Pancreas (tissue), 10 donors: ENCODE measurements around the gene ST6GALNAC2. TPM values are rescaled to one million over a fixed set of nuclear protein-coding genes. Genes with fewer than 3 reads are reported as not detected.
A peak's percentile ranks its signal among the peaks of the same experiment; 100 is the strongest.
"Not testable (repeated sequence)": the region's sequence is repeated elsewhere in the genome, so short reads cannot be mapped to it uniquely, and the experiment has no call there.

Source experiments
- ATAC-seq, 4 donors: fragments of 200-7000 bp; cut with Tn5 transposase; one replicate each; pipeline versions ENCODE4 v1.8.0 to v1.9.1; 2020; ENCODE audit warnings: mild to moderate bottlenecking in 4 of 4, moderate library complexity in 4 of 4
- DNase-seq, 6 donors: peaks; one replicate each; pipeline ENCODE4 v3.0.0-alpha.2; 2020
- FAIRE-seq: peaks from 2 replicates; lab custom pipeline; 2012; peaks lifted over from hg19 to GRCh38; lab: Jason Lieb, UNC
- H3K27ac ChIP-seq, 4 donors: fragments of 200-600 bp; sonication (generic); 1 replicate in 3 of 4; 2 replicates in 1 of 4; pipeline versions ENCODE4 v1.5.0 to v1.8.0; 2020
- H3K27me3 ChIP-seq, 4 donors: fragments of 200-600 bp; one replicate each; pipeline ENCODE4 v1.8.0; 2021
- H3K36me3 ChIP-seq, 3 donors: fragments of 200-600 bp; sonication (generic) in 1 of 3; one replicate each; pipeline versions ENCODE4 v1.5.0 to v1.8.0; 2020 to 2021
- H3K4me1 ChIP-seq, 3 donors: fragments of 200-600 bp; one replicate each; pipeline ENCODE4 v1.8.0; 2021
- H3K4me3 ChIP-seq, 4 donors: fragments of 200-600 bp; sonication (generic) in 2 of 4; one replicate each; pipeline versions ENCODE4 v1.5.0 to v1.8.0; 2020 to 2021
- H3K9me3 ChIP-seq, 4 donors: fragments of 200-600 bp; one replicate each; pipeline ENCODE4 v1.8.0; 2021
- CTCF ChIP-seq, 4 donors: fragments of 200-600 bp; sonication (generic) in 3 of 4; IDR thresholded peaks; one replicate each; pipeline versions ENCODE4 v1.5.0 to v1.8.0; 2021; ENCODE audit warnings: antibody characterized with exemption in 4 of 4
- WGBS, 2 donors: extraction: QIAGEN DNeasy Blood & Tissue Kit; methylation state at CpG; one replicate each; pipeline ENCODE4 v1.1.7; 2013; 5-methylcytosine and 5-hydroxymethylcytosine counted together
- intact Hi-C, 3 donors: fragments of 100-400 bp; cut with DNase I; formaldehyde crosslinking; loops; one replicate each; pipeline versions ENCODE4 v1.11.1 to v1.14.2; 2022
- polyA plus RNA-seq, 2 donors: library from polyadenylated mRNA; stranded (reverse); fragments of 200-250 nt; gene quantifications; one replicate each; pipeline ENCODE4 v1.2.3, GENCODE V29; 2013
- total RNA-seq, 6 donors: library from RNA; stranded (reverse); fragmentation: NEBNext Ultra II Directional in 4 of 6; extraction: Animal tissue kit (Norgen Biotek cat#: 25700) in 4 of 6; gene quantifications; one replicate each; pipeline versions ENCODE4 v1.2.1 to v1.2.4, GENCODE V29; 2021 to 2023
- donor health status: healthy with polysubstance abuse.
- donor health status: DM: no; HTN: no; CAD: no; lungs with moderate emphysema.
- donor health status: DM: no; HTN: no; CAD: no.
- donor health status: control.
- donor health status: control.
- donor health status: Bipolar disorder and iron deficiency.
- donor health status: DM: yes; HTN: yes; CAD: no.
- donor health status: DM: no; HTN: no; CAD: no.
- donor health status: DM: no; HTN: no; CAD: no.
- donor health status: DM: yes; HTN: yes; CAD: no.

Gene ST6GALNAC2
- total and polyA plus RNA-seq, 8 donors, result 5.0 to 15.0 (median 6.9) TPM

- no peaks in the 10 kb centered on the region for H3K9me3 ChIP-seq
- H3K27me3 ChIP-seq, result no peaks in the 10 kb centered on the region
- H3K4me1 ChIP-seq, result no peaks in the 10 kb centered on the region
- WGBS, 2 donors, result 77 to 84% methylated on average over 7 of the region's 7 CpGs
- no peak for ATAC-seq
- no peak for FAIRE-seq
- no peak overlapping the region for H3K27ac ChIP-seq
- no peaks in the 10 kb centered on the region for H3K36me3 ChIP-seq
- intact Hi-C loops, result loop anchor here in 1 of 3 donors (10.0 kb wide), 1 partner anchor 170 kb away; no protein-coding TSS in a partner anchor
- DNase-seq, result peak in 1 of 6 donors; percentile 55
- TF ChIP-seq CTCF (IDR thresholded peaks at IDR 0.05), result no peak
- no peak overlapping the region for H3K4me3 ChIP-seq
Measured at GRCh38 chr17:76534831-76535732, 50.6 kb downstream of the ST6GALNAC2 start.

GRCh38 chr17:76533640-76534359 is 51.9 kb downstream of the ST6GALNAC2 start:
- not testable (repeated sequence) for H3K27me3 ChIP-seq, H3K9me3 ChIP-seq, FAIRE-seq, H3K36me3 ChIP-seq, ATAC-seq, H3K4me3 ChIP-seq, H3K27ac ChIP-seq, H3K4me1 ChIP-seq
- intact Hi-C loops, result loop anchor here in 1 of 3 donors (10.0 kb wide), 1 partner anchor 171 kb away; no protein-coding TSS in a partner anchor
- peak in 1 of 6 donors; percentile 14 for DNase-seq
- WGBS, 2 donors, result 89 to 94% methylated on average over 9 of the region's 9 CpGs

GRCh38 chr17:76532072-76532651 is 53.5 kb downstream of the ST6GALNAC2 start:
- no peak for TF ChIP-seq CTCF (IDR thresholded peaks at IDR 0.05)
- no peaks in the 10 kb centered on the region for H3K4me1 ChIP-seq
- FAIRE-seq (no peak), DNase-seq (peak in 1 of 6 donors; percentile 18), ATAC-seq (no peak)
- H3K4me3 ChIP-seq, result no peak overlapping the region
- no peaks in the 10 kb centered on the region for H3K36me3 ChIP-seq
- no peak overlapping the region for H3K27ac ChIP-seq
- intact Hi-C loops, result loop anchor here in 1 of 3 donors (10.0 kb wide), 1 partner anchor 173 kb away; no protein-coding TSS in a partner anchor
- 76 to 87% methylated on average over 8 of the region's 8 CpGs for WGBS, 2 donors
- no peaks in the 10 kb centered on the region for H3K9me3 ChIP-seq
- H3K27me3 ChIP-seq, result no peaks in the 10 kb centered on the region

- ATAC-seq (no peak), DNase-seq (peak in 1 of 6 donors; percentile 48), FAIRE-seq (no peak)
- Histone ChIP-seq H3K4me1 (no peaks in the 10 kb centered on the region), H3K36me3 (no peaks in the 10 kb centered on the region), H3K4me3 (no peak overlapping the region), H3K27ac (no peak overlapping the region), H3K9me3 (no peaks in the 10 kb centered on the region), H3K27me3 (no peaks in the 10 kb centered on the region)
- TF ChIP-seq CTCF (IDR thresholded peaks at IDR 0.05), result no peak
- intact Hi-C loops, result loop anchor here in 1 of 3 donors (10.0 kb wide), 1 partner anchor 173 kb away; no protein-coding TSS in a partner anchor
- 73 to 83% methylated on average over 18 of the region's 18 CpGs for WGBS, 2 donors
Measured at GRCh38 chr17:76531486-76532038, 54.1 kb downstream of the ST6GALNAC2 start.
